ENCODE results near the gene CKS2. TPM values are rescaled to one million over a fixed set of nuclear protein-coding genes. Genes with fewer than 3 reads are reported as not detected.

The CKS2 gene
- total and polyA plus RNA-seq, 2 of the 4 experiments (the other 2 are of a cell fraction), result 192 to 261 TPM

DNA sequence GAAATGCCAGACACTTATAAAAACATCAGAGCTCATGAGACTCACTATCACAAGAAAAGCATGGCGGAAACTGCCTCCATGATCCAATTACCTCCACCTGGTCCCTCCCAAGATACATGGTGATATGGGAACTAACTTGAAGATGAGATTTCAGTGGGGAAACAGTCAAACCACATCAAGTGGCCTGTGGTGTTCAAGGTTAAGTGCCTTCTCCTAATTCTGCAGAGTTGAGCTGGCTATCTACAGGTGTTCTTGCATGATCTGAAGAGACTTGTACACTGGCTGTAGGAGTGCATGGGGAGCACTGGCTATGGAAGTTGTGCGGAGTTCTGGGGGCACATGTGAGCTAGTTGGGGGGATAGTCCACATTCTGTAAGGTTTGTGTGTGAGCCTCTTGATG is 34.0 kb upstream of the CKS2 start:
- in situ Hi-C loops (cut with MboI; ENCODE audit: low sequenced_read_pairs) (loop anchor here (10.0 kb wide), 1 partner anchor 682 kb away; no protein-coding TSS in a partner anchor), intact Hi-C loops (cut with micrococcal nuclease) (loop anchor here (5.0 to 10.0 kb wide), 2 partner anchors 255 to 682 kb away; no protein-coding TSS in a partner anchor), dilution Hi-C loops (cut with HindIII; ENCODE audit: low sequenced_read_pairs, unreplicated experiment) (no loop called here)
- Histone ChIP-seq H4K91ac (ENCODE audit: insufficient read depth, low read depth, low read length) (peak overlapping the region; percentile 33), H3K56ac (ENCODE audit: extremely low read depth, insufficient read depth, low read length) (no peak overlapping the region), H2BK5ac (ENCODE audit: low read depth, low read length, poor library complexity, severe bottlenecking) (no peak overlapping the region), H2AFZ (replicated peaks; ENCODE audit: low read length, poor library complexity) (no peak overlapping the region), H4K20me1 (ENCODE audit: insufficient read depth, low read length) (no peaks in the 10 kb centered on the region), H2BK20ac (ENCODE audit: low read depth, low read length) (peak overlapping the region; percentile 52; the same call in 1 of the 2 replicates), H3K79me1 (ENCODE audit: low read depth in 1 of 2, low read length in 2 of 2) (no peaks in the 10 kb centered on the region), H3K27ac (ENCODE audit: insufficient read depth, low read length) (no peak overlapping the region), H3K9ac (ENCODE audit: low read depth, low read length) (no peak overlapping the region), H3K36me3 (ENCODE audit: control insufficient read depth, insufficient read depth, low read length) (no peaks in the 10 kb centered on the region), H3K4me3 (ENCODE audit: insufficient read depth, low read depth, low read length) (no peak overlapping the region), H4K5ac (ENCODE audit: low read depth, low read length) (peak overlapping the region; percentile 53; the same call in 1 of the 2 replicates), H3K18ac (ENCODE audit: low read depth, low read length) (no peak overlapping the region), H3K4ac (ENCODE audit: low read depth, low read length) (peak overlapping the region; percentile 64; the same call in 1 of the 2 replicates), H2AK5ac (ENCODE audit: low read depth, low read length) (peak overlapping the region; percentile 35; the same call in 1 of the 2 replicates), H2BK120ac (ENCODE audit: low read depth, low read length) (peak overlapping the region; percentile 61), H2AK9ac (replicated peaks; ENCODE audit: low read depth, low read length, poor library complexity) (no peak overlapping the region), H3K4me2 (ENCODE audit: low read depth, low read length) (peak overlapping the region; percentile 42; the same call in 1 of the 2 replicates), H3K27me3 (ENCODE audit: control insufficient read depth, insufficient read depth, low read length) (no peaks in the 10 kb centered on the region), H3K9me1 (ENCODE audit: insufficient read depth, low read length) (no peaks in the 10 kb centered on the region), H3K14ac (replicated peaks; ENCODE audit: low read depth, low read length) (no peak overlapping the region), H3K4me1 (ENCODE audit: control insufficient read depth, insufficient read depth, low read length) (peaks cover 7% of the 10 kb centered on the region; the same call in 1 of the 2 replicates), H3K9me3 (ENCODE audit: control insufficient read depth, insufficient read depth, low read length) (peaks cover 12% of the 10 kb centered on the region), H2BK15ac (ENCODE audit: low read depth, low read length) (peak overlapping the region; percentile 79; the same call in 1 of the 3 replicates), H3K23ac (ENCODE audit: low read depth, low read length) (peak overlapping the region; percentile 3; the same call in 1 of the 2 replicates), H4K8ac (ENCODE audit: low read depth in 2 of 2, low read length in 2 of 2) (no peak overlapping the region)
- DNase-seq (no peak), ATAC-seq (ENCODE audit: low read depth) (no peak)
- ChIA-PET POLR2A (ENCODE audit: unreplicated experiment) (no interaction called here), CTCF (no interaction called here)
- TF ChIP-seq FOS (IDR thresholded peaks at IDR 0.05; ENCODE audit: low read depth, low read length), result no peak
- TF ChIP-seq CHD1 (IDR thresholded peaks at IDR 0.05; ENCODE audit: low read depth, low read length), result no peak
- no peak for TF ChIP-seq RAD21 (IDR thresholded peaks at IDR 0.05; ENCODE audit: low read length)
- TF ChIP-seq, protein P1, sequence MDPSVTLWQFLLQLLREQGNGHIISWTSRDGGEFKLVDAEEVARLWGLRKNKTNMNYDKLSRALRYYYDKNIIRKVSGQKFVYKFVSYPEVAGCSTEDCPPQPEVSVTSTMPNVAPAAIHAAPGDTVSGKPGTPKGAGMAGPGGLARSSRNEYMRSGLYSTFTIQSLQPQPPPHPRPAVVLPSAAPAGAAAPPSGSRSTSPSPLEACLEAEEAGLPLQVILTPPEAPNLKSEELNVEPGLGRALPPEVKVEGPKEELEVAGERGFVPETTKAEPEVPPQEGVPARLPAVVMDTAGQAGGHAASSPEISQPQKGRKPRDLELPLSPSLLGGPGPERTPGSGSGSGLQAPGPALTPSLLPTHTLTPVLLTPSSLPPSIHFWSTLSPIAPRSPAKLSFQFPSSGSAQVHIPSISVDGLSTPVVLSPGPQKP (IDR thresholded peaks at IDR 0.05; ENCODE audit: borderline replicate concordance, low read depth, low read length), result no peak
- no peak for TF ChIP-seq RFX5 (IDR thresholded peaks at IDR 0.05; ENCODE audit: low read depth, low read length)
- TF ChIP-seq MXI1 (IDR thresholded peaks at IDR 0.05; ENCODE audit: borderline replicate concordance, low read depth, low read length), result no peak
- no TSS peak for BruUV-seq (replicated peaks)
- WGBS, 2 experiments (ENCODE audit: extremely low coverage in 2 of 2, insufficient read length in 1 of 2), result 100% methylated on average over 1 of the region's 2 CpGs; no CpG with 5 or more reads in 1 of the 2 experiments

All from IMR-90 (cell line).